Gastroesophageal sphincter (tissue), 3 donors: Measurements from ENCODE around the gene ITGB5.

Experiments used
- EP300 ChIP-seq: sonication (generic); formaldehyde crosslinking; IDR thresholded peaks from one replicate; pipeline ENCODE4 v1.6.1; 2017; ENCODE audit warnings: antibody characterized with exemption, mild to moderate bottlenecking
- POLR2A ChIP-seq, 2 donors: fragments of 450-650 bp; IDR thresholded peaks; one replicate each; pipeline ENCODE4 v1.6.1; 2017; ENCODE audit warnings: antibody characterized with exemption in 2 of 2, mild to moderate bottlenecking in 2 of 2, moderate library complexity in 1 of 2
- POLR2AphosphoS5 ChIP-seq: sonication (generic); formaldehyde crosslinking; IDR thresholded peaks from one replicate; pipeline ENCODE4 v1.6.1; 2017; ENCODE audit warnings: antibody characterized with exemption
- TF ChIP-seq, protein P1 (sequence below), 4 experiments: fragments of 200-600 bp in 2 of 4; fragments of 450-650 bp in 2 of 4; sonication (generic) in 1 of 4; IDR thresholded peaks; one replicate each; pipeline ENCODE4 v1.5.1; 2017 to 2019; ENCODE audit warnings: antibody characterized with exemption in 4 of 4, mild to moderate bottlenecking in 2 of 4, moderate library complexity in 2 of 4

DNA sequence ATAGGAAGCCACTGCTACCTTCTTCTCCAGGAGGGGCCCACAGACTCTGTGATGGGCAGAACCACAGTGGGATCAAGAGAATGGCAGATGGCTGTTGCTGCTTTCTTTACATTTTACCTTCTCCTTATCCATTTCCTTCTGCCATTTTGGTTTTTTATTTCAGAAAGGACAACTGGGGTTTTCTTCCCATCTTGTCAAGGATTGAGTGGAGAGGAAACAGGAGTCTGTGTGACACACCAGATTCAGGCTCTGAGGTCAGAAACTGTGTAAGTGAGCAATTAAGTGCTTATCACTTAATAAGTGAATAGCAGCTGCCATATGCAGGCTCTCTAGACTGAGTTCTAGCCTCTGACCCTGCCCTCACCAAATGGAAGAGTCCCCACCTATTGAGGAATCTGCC, 47.3 kb downstream of the ITGB5 start:
- no peak for TF ChIP-seq EP300
- TF ChIP-seq, protein P1, sequence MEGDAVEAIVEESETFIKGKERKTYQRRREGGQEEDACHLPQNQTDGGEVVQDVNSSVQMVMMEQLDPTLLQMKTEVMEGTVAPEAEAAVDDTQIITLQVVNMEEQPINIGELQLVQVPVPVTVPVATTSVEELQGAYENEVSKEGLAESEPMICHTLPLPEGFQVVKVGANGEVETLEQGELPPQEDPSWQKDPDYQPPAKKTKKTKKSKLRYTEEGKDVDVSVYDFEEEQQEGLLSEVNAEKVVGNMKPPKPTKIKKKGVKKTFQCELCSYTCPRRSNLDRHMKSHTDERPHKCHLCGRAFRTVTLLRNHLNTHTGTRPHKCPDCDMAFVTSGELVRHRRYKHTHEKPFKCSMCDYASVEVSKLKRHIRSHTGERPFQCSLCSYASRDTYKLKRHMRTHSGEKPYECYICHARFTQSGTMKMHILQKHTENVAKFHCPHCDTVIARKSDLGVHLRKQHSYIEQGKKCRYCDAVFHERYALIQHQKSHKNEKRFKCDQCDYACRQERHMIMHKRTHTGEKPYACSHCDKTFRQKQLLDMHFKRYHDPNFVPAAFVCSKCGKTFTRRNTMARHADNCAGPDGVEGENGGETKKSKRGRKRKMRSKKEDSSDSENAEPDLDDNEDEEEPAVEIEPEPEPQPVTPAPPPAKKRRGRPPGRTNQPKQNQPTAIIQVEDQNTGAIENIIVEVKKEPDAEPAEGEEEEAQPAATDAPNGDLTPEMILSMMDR (IDR thresholded peaks at IDR 0.05): no peak
- no peak for TF ChIP-seq POLR2A (IDR thresholded peaks at IDR 0.05)
- TF ChIP-seq POLR2AphosphoS5: no peak
